ENCODE results near the gene NELL2. TPM values are rescaled to one million over a fixed set of nuclear protein-coding genes. Genes with fewer than 3 reads are reported as not detected.
A peak's percentile ranks its signal among the peaks of the same experiment; 100 is the strongest.
"Not testable (repeated sequence)": the region's sequence is repeated elsewhere in the genome, so short reads cannot be mapped to it uniquely, and the experiment has no call there.

The NELL2 gene
- total RNA-seq, 6 donors from 2014 or later, result 1.1 to 19.3 (median 4.2) TPM

DNA sequence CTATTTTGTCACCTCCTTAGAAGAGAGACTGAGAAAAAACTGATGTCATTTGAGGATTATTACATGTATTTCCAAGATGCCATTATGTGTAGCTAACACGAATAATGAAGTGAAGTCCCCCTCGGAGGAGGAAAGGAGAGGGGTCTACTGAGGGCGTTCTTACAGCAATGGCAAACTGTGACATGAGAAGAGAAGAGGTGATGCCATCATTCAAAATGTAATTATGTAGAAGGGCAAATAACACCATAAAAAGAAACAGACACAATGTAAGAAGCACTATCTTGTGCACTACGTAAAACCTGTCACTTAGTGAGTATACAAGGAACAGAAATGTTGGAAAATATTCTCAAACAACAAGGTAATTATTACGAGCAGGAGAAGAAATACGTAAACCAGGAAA is 126.5 kb downstream of the NELL2 start:
- H3K4me1 ChIP-seq, result no peaks in the 10 kb centered on the region
- DNase-seq (no peak), ATAC-seq (ENCODE audit: low FRiP score in 2 of 2) (no peak)
- no peaks in the 10 kb centered on the region for H3K36me3 ChIP-seq
- no peak overlapping the region for H3K27ac ChIP-seq
- H3K9me3 ChIP-seq, result no peaks in the 10 kb centered on the region
- H3K27me3 ChIP-seq, result no peaks in the 10 kb centered on the region
- no peak overlapping the region for H3K4me3 ChIP-seq
- no peak for TF ChIP-seq POLR2A (IDR thresholded peaks at IDR 0.05)
- TF ChIP-seq, protein P1, sequence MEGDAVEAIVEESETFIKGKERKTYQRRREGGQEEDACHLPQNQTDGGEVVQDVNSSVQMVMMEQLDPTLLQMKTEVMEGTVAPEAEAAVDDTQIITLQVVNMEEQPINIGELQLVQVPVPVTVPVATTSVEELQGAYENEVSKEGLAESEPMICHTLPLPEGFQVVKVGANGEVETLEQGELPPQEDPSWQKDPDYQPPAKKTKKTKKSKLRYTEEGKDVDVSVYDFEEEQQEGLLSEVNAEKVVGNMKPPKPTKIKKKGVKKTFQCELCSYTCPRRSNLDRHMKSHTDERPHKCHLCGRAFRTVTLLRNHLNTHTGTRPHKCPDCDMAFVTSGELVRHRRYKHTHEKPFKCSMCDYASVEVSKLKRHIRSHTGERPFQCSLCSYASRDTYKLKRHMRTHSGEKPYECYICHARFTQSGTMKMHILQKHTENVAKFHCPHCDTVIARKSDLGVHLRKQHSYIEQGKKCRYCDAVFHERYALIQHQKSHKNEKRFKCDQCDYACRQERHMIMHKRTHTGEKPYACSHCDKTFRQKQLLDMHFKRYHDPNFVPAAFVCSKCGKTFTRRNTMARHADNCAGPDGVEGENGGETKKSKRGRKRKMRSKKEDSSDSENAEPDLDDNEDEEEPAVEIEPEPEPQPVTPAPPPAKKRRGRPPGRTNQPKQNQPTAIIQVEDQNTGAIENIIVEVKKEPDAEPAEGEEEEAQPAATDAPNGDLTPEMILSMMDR (IDR thresholded peaks at IDR 0.05), result no peak
- no peak for TF ChIP-seq POLR2AphosphoS5 (IDR thresholded peaks at IDR 0.05)
- TF ChIP-seq EP300 (IDR thresholded peaks at IDR 0.05), result no peak
- 87 to 89% methylated on average over 6 of the region's 6 CpGs for WGBS, 2 donors

DNA sequence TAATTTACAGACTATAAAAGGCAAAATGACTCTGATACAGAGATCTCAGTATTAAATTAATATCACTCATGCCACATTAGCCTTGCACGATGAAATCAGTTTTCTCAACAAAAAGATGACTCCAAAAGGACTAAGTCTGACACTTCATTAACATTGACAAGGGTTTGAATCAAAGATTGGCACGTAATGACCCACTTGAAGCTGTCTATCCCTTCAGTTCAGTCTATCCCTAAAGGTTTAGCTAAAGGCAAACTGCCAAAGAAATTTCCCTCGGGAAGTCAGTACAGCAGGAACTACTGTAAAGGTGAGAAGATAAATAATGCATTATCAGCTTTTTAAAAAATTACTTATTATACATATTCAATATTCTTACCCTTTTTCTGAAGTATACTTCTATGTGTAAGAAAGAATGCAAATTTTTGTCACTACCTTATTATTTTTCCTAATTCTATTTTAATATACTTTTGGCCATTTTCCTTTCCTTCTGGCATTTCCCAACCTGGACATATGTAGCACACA is 127.1 kb downstream of the NELL2 start:
- no peaks in the 10 kb centered on the region for H3K36me3 ChIP-seq
- H3K27ac ChIP-seq, result no peak overlapping the region
- H3K4me3 ChIP-seq, result no peak overlapping the region
- no peak for ATAC-seq (ENCODE audit: low FRiP score in 2 of 2)
- H3K4me1 ChIP-seq, result no peaks in the 10 kb centered on the region
- no peak for DNase-seq
- H3K9me3 ChIP-seq, result no peaks in the 10 kb centered on the region
- 62 to 78% methylated on average over 3 of the region's 3 CpGs for WGBS, 2 donors
- TF ChIP-seq EP300 (IDR thresholded peaks at IDR 0.05) (no peak), POLR2AphosphoS5 (IDR thresholded peaks at IDR 0.05) (no peak), POLR2A (IDR thresholded peaks at IDR 0.05) (no peak)
- TF ChIP-seq, protein P1 (IDR thresholded peaks at IDR 0.05), result no peak
- H3K27me3 ChIP-seq, result no peaks in the 10 kb centered on the region

DNA sequence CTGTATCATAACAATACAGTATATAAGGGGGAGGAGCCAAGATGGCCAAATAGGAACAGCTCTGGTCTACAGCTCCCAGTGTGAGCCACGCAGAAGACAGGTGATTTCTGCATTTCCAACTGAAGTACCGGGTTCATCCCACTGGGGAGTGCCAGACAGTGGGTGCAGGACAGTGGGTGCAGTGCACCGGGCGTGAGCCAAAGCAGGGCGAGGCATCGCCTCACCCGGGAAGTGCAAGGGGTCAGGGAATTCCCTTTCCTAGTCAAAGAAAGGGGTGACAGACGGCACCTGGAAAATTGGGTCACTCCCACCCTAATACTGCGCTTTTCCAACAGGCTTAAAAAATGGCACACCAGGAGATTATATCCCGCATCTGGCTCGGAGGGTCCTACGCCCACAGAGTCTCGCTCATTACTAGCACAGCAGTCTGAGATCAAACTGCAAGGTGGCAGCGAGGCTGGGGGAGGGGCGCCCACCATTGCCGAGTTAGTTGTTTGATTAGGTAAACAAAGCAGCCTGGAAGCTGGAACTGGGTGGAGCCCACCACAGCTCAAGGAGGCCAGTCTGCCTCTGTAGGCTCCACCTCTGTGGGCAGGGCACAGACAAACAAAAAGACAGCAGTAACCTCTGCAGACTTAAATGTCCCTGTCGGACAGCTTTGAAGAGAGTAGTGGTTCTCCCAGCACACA is 134.7 kb downstream of the NELL2 start:
- not testable (repeated sequence) for H3K27ac ChIP-seq; H3K27me3 ChIP-seq; H3K36me3 ChIP-seq; H3K4me3 ChIP-seq; ATAC-seq (ENCODE audit: low FRiP score in 2 of 2); H3K4me1 ChIP-seq; H3K9me3 ChIP-seq
- WGBS, 2 donors, result 93 to 98% methylated on average over 14 to 17 of the region's 17 CpGs
- peak in 1 of 2 donors; percentile 17 for DNase-seq

DNA sequence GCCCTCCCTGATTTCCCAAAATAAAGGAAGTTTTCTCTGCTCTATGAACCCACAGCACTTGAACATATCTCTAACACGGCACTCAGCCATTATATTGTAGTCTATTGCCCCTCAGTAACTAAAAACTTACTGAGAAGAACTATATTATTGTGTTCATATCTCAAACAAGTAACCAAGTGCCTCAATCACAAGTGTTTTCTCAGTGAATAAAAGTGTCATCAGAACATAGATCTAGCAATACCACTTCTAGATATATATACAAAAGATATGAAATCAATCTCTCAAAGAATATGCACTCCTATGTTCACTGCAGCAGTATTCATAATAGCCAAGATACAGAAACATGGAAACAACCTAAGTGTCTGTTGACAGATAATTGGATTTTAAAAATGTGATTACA is 138.1 kb downstream of the NELL2 start:
- Histone ChIP-seq H3K27ac (no peak overlapping the region), H3K4me1 (no peaks in the 10 kb centered on the region), H3K4me3 (no peak overlapping the region), H3K9me3 (peaks cover 0 to 5% (median 1%) of the 10 kb centered on the region in 4 donors), H3K27me3 (no peaks in the 10 kb centered on the region), H3K36me3 (no peaks in the 10 kb centered on the region)
- TF ChIP-seq, protein P1 (IDR thresholded peaks at IDR 0.05), result no peak
- TF ChIP-seq POLR2AphosphoS5 (IDR thresholded peaks at IDR 0.05) (no peak), EP300 (IDR thresholded peaks at IDR 0.05) (no peak), POLR2A (IDR thresholded peaks at IDR 0.05) (no peak)
- WGBS, 2 donors, result 52 to 75% methylated on average over 1 of the region's 1 CpG
- DNase-seq (no peak), ATAC-seq (ENCODE audit: low FRiP score in 2 of 2) (no peak)

DNA sequence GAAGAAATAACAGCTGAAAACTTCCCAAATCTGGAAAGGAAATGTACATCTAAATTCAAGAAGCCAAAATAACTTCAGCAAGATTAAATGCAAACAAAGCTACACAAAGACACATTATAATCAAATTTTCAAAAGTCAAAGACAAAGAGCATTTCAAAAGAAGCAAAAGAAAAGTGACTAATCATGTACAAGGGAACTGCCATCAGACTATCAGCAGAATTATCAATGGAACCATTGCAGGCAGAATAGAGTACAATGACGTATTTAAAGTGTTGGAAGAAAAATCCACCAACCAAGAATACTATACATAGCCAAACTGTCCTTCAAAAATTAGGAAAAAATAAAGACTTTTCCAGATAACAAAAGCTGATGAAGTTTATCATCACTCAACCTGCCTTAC is 147.5 kb downstream of the NELL2 start:
- Histone ChIP-seq H3K27ac (no peak overlapping the region), H3K36me3 (no peaks in the 10 kb centered on the region), H3K27me3 (no peaks in the 10 kb centered on the region), H3K4me3 (no peak overlapping the region), H3K4me1 (no peaks in the 10 kb centered on the region), H3K9me3 (peaks cover 0 to 23% (median 6%) of the 10 kb centered on the region in 4 donors)
- no peak for ATAC-seq (ENCODE audit: low FRiP score in 2 of 2)
- WGBS, 2 donors, result 72 to 84% methylated on average over 1 of the region's 1 CpG
- TF ChIP-seq, protein P1 (IDR thresholded peaks at IDR 0.05), result no peak
- DNase-seq, result no peak

Data from upper lobe of left lung (tissue), 6 donors.